Mesenchymal stem cell (in vitro differentiated cells and primary cell): ENCODE measurements around the gene ALDH1L1. TPM values are rescaled to one million over a fixed set of nuclear protein-coding genes. Genes with fewer than 3 reads are reported as not detected.

Experiments
- DNase-seq: peaks from one replicate; pipeline ENCODE4 v3.0.0-alpha.2; 2013
- H2AFZ ChIP-seq: one replicate; pipeline ENCODE4 v1.6.1; 2013; ENCODE audit warnings: low read depth, mild to moderate bottlenecking, control low read depth, inconsistent platforms, low read length, moderate library complexity
- H2AK5ac ChIP-seq: 2 replicates; pipeline ENCODE4 v1.6.1; 2013; ENCODE audit warnings: low read length, moderate library complexity, mild to moderate bottlenecking, inconsistent platforms; ENCODE audit not compliant: severe bottlenecking
- H2BK120ac ChIP-seq: one replicate; pipeline ENCODE4 v1.6.1; 2013; ENCODE audit warnings: low read depth, mild to moderate bottlenecking, inconsistent platforms, low read length, moderate library complexity
- H2BK12ac ChIP-seq, 2 experiments: one replicate each; pipeline ENCODE4 v1.6.1; 2013; ENCODE audit warnings: inconsistent platforms in 2 of 2, low read length in 2 of 2, mild to moderate bottlenecking in 2 of 2, moderate library complexity in 2 of 2, control low read depth in 1 of 2
- H2BK15ac ChIP-seq: one replicate; pipeline ENCODE4 v1.6.1; 2013; ENCODE audit warnings: mild to moderate bottlenecking, low read depth, inconsistent platforms; ENCODE audit not compliant: poor library complexity, severe bottlenecking
- H2BK5ac ChIP-seq: 2 replicates; pipeline ENCODE4 v1.6.1; 2013; ENCODE audit warnings: low read depth, mild to moderate bottlenecking, low read length, control low read depth, inconsistent platforms; ENCODE audit not compliant: poor library complexity, severe bottlenecking
- H3K14ac ChIP-seq, 2 experiments: one replicate each; pipeline ENCODE4 v1.6.1; 2013; ENCODE audit warnings: inconsistent platforms in 2 of 2, low read length in 2 of 2, control low read depth in 1 of 2, mild to moderate bottlenecking in 1 of 2, moderate library complexity in 1 of 2
- H3K18ac ChIP-seq, 2 experiments: one replicate each; pipeline ENCODE4 v1.6.1; 2013; ENCODE audit warnings: inconsistent platforms in 2 of 2, low read length in 2 of 2, control low read depth in 1 of 2, low read depth in 1 of 2, mild to moderate bottlenecking in 1 of 2
- H3K23ac ChIP-seq, 2 experiments: one replicate each; pipeline ENCODE4 v1.6.1; 2013; ENCODE audit warnings: inconsistent platforms in 2 of 2, low read length in 2 of 2, mild to moderate bottlenecking in 2 of 2, moderate library complexity in 2 of 2, control low read depth in 1 of 2
- H3K27ac ChIP-seq: 2 replicates; pipeline ENCODE4 v1.5.1; 2013; ENCODE audit warnings: mild to moderate bottlenecking, moderate library complexity, low read length, control low read depth, inconsistent platforms; ENCODE audit not compliant: poor library complexity, severe bottlenecking
- H3K27me3 ChIP-seq, 2 experiments: 2 replicates each; pipeline versions ENCODE4 v1.6.1 to v1.7.0; 2013; ENCODE audit warnings: low read length in 2 of 2, mild to moderate bottlenecking in 2 of 2, moderate library complexity in 2 of 2, control low read depth in 1 of 2, inconsistent platforms in 1 of 2; ENCODE audit not compliant: control insufficient read depth in 1 of 2, insufficient read depth in 1 of 2
- H3K36me3 ChIP-seq, 2 experiments: 2 replicates each; pipeline versions ENCODE4 v1.6.1 to v1.7.0; 2013; ENCODE audit warnings: low read length in 2 of 2, control low read depth in 1 of 2, inconsistent platforms in 1 of 2, low read depth in 1 of 2, mild to moderate bottlenecking in 1 of 2; ENCODE audit not compliant: insufficient read depth in 2 of 2, control insufficient read depth in 1 of 2
- H3K4ac ChIP-seq, 2 experiments: one replicate each; pipeline ENCODE4 v1.6.1; 2013; ENCODE audit warnings: inconsistent platforms in 2 of 2, low read length in 2 of 2, mild to moderate bottlenecking in 2 of 2, moderate library complexity in 2 of 2, control low read depth in 1 of 2, low read depth in 1 of 2
- H3K4me1 ChIP-seq: 2 replicates; pipeline ENCODE4 v1.6.1; 2013; ENCODE audit warnings: low read depth, low read length, control low read depth; ENCODE audit not compliant: control insufficient read depth, insufficient read depth
- H3K4me2 ChIP-seq: 2 replicates; pipeline ENCODE4 v1.6.1; 2013; ENCODE audit warnings: low read length, mild to moderate bottlenecking, inconsistent platforms; ENCODE audit not compliant: poor library complexity, severe bottlenecking
- H3K4me3 ChIP-seq, 2 experiments: 2 replicates each; pipeline versions ENCODE4 v1.5.1 to v1.7.0; 2013; ENCODE audit warnings: low read length in 2 of 2, mild to moderate bottlenecking in 2 of 2, control low read depth in 1 of 2, low read depth in 1 of 2; ENCODE audit not compliant: insufficient read depth in 1 of 2
- H3K79me1 ChIP-seq: replicated peaks from 2 replicates; pipeline ENCODE4 v1.6.1; 2013; ENCODE audit warnings: mild to moderate bottlenecking, control low read depth, low read length, inconsistent platforms; ENCODE audit not compliant: poor library complexity, severe bottlenecking
- H3K9ac ChIP-seq: 2 replicates; pipeline ENCODE4 v1.7.0; 2013; ENCODE audit warnings: mild to moderate bottlenecking, low read length, moderate library complexity
- H3K9me3 ChIP-seq: 2 replicates; pipeline ENCODE4 v1.7.0; 2013; ENCODE audit warnings: mild to moderate bottlenecking, low read length; ENCODE audit not compliant: control insufficient read depth
- H4K8ac ChIP-seq: one replicate; pipeline ENCODE4 v1.6.1; 2013; ENCODE audit warnings: inconsistent platforms, mild to moderate bottlenecking, low read length, moderate library complexity
- H4K91ac ChIP-seq: one replicate; pipeline ENCODE4 v1.6.1; 2013; ENCODE audit warnings: mild to moderate bottlenecking, low read length, inconsistent platforms
- WGBS: methylation state at CpG from one replicate; pipeline ENCODE4 v1.1.7; 2013; ENCODE audit warnings: mixed read lengths; 5-methylcytosine and 5-hydroxymethylcytosine counted together
- polyA plus RNA-seq, 2 experiments: library from polyadenylated mRNA; stranded (reverse); fragments of 200-250 nt; gene quantifications; one replicate each; pipeline ENCODE4 v1.2.3, GENCODE V29; 2013

The ALDH1L1 gene
- 0.08 TPM for polyA plus RNA-seq (2013, experiment 1 of 2)
- polyA plus RNA-seq (2013, experiment 2 of 2), result not detected

DNA sequence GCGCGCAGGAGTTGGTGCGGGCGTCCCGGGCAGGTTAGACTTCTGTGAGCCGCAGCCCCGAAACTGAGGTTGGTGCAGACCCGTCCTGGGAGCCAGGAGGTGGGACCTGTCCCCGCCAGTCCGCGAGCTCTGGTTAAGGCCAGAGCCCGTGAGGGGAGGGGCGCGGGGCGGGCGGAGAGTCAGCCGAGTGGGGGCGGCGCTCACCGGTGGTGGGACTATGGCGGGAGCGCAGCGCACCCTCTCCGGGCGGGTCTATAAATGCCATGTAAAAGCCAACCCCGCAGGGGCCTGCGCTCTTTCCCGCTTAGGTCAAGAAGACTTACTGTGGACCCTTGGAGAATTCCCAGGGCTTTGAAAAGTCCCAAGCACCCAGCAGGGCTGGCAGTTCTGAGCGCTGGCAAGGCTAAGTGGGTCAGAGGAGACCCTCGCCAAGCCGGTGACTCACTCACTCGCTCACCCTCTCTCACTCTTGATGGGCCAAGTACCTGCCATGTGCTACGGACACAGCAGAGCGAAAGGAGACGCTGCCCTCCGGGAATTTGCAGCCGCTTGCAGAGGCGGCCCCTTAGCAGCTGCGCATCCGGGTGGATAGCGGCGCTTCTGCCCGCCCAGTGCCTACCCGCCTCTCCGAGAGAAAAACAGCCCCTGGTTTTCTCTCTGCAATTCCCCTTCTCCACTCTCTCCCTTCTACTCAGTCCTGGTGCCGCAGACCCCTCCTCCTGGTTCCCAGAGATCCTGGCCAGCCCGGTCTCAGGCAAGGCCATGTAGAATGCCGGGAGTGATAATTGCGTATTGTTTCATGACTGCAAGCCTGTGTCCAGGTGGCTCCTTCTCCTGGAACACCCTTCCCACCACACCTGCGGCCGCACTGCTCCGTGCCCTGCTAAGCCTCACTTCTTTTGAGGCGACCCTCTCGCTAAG, at the start of gene ALDH1L1:
Gene ALDH1L1 (minus strand): TSS at position 110 of the 921 bp plus-strand sequence. CDS start 19,607 bp downstream, outside the sequence.
- no peaks in the 10 kb centered on the region for H3K9me3 ChIP-seq
- H3K9ac ChIP-seq, result no peak within 1 kb of the TSS
- H2BK12ac ChIP-seq, result no peak within 1 kb of the TSS
- H3K4me1 ChIP-seq, result peaks cover 13% of the 10 kb centered on the region
- H2BK120ac ChIP-seq, result no peak within 1 kb of the TSS
- H3K36me3 ChIP-seq, result no peaks in the 10 kb centered on the region
- peaks cover 52 to 62% of the 10 kb centered on the region in 2 experiments for H3K27me3 ChIP-seq
- no peak within 1 kb of the TSS for H2BK15ac ChIP-seq
- DNase-seq, result peak; percentile 17
- no peaks in the 10 kb centered on the region for H3K79me1 ChIP-seq
- no peak within 1 kb of the TSS for H3K14ac ChIP-seq
- H3K4ac ChIP-seq, result no peak within 1 kb of the TSS
- H3K4me2 ChIP-seq, result peak within 1 kb of the TSS; percentile 90
- no peak within 1 kb of the TSS for H3K23ac ChIP-seq
- no peak within 1 kb of the TSS for H3K18ac ChIP-seq
- H2AK5ac ChIP-seq, result no peak within 1 kb of the TSS
- no peak within 1 kb of the TSS for H4K8ac ChIP-seq
- H3K4me3 ChIP-seq, result peak within 1 kb of the TSS; percentile 46 to 68
- WGBS, result 12% methylated on average over 54 of the region's 54 CpGs
- no peak within 1 kb of the TSS for H2BK5ac ChIP-seq
- H3K27ac ChIP-seq, result no peak within 1 kb of the TSS
- no peak within 1 kb of the TSS for H4K91ac ChIP-seq
- no peak within 1 kb of the TSS for H2AFZ ChIP-seq

DNA sequence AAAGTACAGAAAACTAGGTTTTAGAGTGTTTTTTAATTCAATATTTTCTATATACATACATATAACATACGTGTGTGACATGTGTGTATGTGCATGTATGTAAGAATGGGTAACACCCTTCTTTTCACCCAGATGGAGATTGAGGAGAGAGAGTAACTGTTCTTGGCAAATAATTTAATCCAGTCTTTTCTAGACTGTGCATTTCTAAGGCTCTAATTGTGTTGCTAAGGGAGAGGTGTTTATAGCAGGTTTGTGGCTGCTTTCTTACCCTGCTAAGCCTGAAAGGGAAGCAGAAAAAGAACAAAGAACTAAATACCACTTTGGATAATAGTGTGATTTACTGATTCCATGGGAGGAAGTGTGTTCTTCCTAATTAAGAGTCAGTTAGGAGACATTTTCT, 46.0 kb upstream of the ALDH1L1 start:
- no peak overlapping the region for H3K27ac ChIP-seq
- peaks cover 10 to 17% of the 10 kb centered on the region in 2 experiments for H3K27me3 ChIP-seq
- H2BK120ac ChIP-seq, result no peak overlapping the region
- no peak overlapping the region for H2BK12ac ChIP-seq
- no peaks in the 10 kb centered on the region for H3K79me1 ChIP-seq
- WGBS, result 100% methylated on average over 1 of the region's 1 CpG
- no peak overlapping the region for H3K18ac ChIP-seq
- no peak overlapping the region for H3K4me2 ChIP-seq
- H3K14ac ChIP-seq, result no peak overlapping the region
- H3K4me3 ChIP-seq, result no peak overlapping the region
- H3K36me3 ChIP-seq, result no peaks in the 10 kb centered on the region
- no peak overlapping the region for H2AFZ ChIP-seq
- no peak overlapping the region for H2BK5ac ChIP-seq
- H4K8ac ChIP-seq, result no peak overlapping the region
- H4K91ac ChIP-seq, result no peak overlapping the region
- no peak for DNase-seq
- H3K9ac ChIP-seq, result no peak overlapping the region
- H2BK15ac ChIP-seq, result no peak overlapping the region
- H3K4ac ChIP-seq, result no peak overlapping the region
- no peak overlapping the region for H2AK5ac ChIP-seq
- peaks cover 19% of the 10 kb centered on the region for H3K9me3 ChIP-seq
- H3K23ac ChIP-seq, result no peak overlapping the region
- H3K4me1 ChIP-seq, result no peaks in the 10 kb centered on the region

DNA sequence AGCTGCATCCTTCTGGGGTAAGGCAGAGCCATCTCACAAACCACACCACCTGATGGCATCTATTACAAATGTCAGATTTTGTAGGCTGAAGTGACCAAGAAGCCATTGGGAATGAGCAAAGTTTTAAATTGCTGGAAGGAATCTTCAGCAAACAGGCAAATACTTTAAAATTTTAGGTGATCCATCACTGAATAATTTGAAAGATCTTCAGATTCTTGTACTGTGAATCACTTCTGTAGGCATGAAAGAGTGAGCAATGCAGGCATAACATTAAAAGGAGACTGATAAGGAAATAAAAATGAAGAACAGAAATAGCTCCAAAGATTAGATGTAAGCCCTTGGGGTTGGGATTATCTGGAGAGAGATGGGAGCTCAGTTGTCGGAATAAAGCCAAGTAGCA, 36.0 kb upstream of the ALDH1L1 start:
- no peaks in the 10 kb centered on the region for H3K79me1 ChIP-seq
- H3K9ac ChIP-seq, result no peak overlapping the region
- H2BK5ac ChIP-seq, result no peak overlapping the region
- H3K9me3 ChIP-seq, result peaks cover 7% of the 10 kb centered on the region
- no peak overlapping the region for H4K8ac ChIP-seq
- H3K18ac ChIP-seq, result no peak overlapping the region
- no peak overlapping the region for H2AFZ ChIP-seq
- H2BK120ac ChIP-seq, result no peak overlapping the region
- no peak overlapping the region for H2BK12ac ChIP-seq
- H3K27me3 ChIP-seq, result peaks cover 0 to 24% of the 10 kb centered on the region in 2 experiments
- no peaks in the 10 kb centered on the region for H3K36me3 ChIP-seq
- H3K4ac ChIP-seq, result no peak overlapping the region
- DNase-seq, result no peak
- peaks cover 10% of the 10 kb centered on the region for H3K4me1 ChIP-seq
- no peak overlapping the region for H3K27ac ChIP-seq
- WGBS, result no CpG with 5 or more reads among the region's 1 CpG
- H3K4me2 ChIP-seq, result no peak overlapping the region
- no peak overlapping the region for H3K14ac ChIP-seq
- H3K23ac ChIP-seq, result no peak overlapping the region
- H4K91ac ChIP-seq, result no peak overlapping the region
- H2AK5ac ChIP-seq, result no peak overlapping the region
- H3K4me3 ChIP-seq, result no peak overlapping the region
- no peak overlapping the region for H2BK15ac ChIP-seq

DNA sequence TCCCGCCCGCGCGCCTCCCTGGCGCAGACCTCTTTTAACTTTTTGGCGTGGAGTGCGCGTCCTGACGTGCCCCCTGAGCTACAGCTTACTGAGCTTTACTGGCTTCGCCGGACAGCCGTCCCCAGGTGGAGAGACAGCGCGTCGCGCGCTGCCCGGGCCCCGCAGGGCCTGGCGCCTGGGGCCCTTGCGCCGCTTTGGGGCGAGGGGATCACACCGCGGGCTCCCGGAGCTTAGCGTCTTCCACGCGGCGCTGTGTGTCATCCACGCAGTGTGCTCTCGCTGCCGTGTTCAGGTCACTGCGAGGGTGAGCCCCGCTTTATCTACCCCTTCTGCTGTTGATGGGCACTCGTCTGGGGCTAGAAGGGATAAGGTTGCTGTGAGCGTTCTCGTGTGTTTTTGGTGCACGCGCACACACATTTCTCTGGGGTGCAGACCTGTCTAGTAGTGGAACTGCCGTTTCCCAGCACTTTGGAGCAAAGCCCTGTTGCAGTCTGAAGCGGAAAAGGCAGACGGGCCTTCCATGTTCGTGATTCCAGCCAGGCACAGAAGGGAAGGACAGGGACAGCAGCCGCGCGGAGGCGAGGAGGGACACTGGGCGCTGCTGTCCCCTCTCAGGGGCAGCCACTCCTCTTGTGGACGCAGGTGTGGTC, 33.1 kb upstream of the ALDH1L1 start:
- peak overlapping the region; percentile 83 for H3K4me2 ChIP-seq
- H2AFZ ChIP-seq, result peak overlapping the region; percentile 6
- H3K9ac ChIP-seq, result peak overlapping the region; percentile 79
- peaks cover 14% of the 10 kb centered on the region for H3K4me1 ChIP-seq
- H2BK12ac ChIP-seq, result no peak overlapping the region
- H2BK15ac ChIP-seq, result peak overlapping the region; percentile 73
- H2BK120ac ChIP-seq, result peak overlapping the region; percentile 45
- no peak overlapping the region for H2AK5ac ChIP-seq
- 24% methylated on average over 48 of the region's 50 CpGs for WGBS
- peaks cover 0 to 32% of the 10 kb centered on the region in 2 experiments for H3K27me3 ChIP-seq
- no peak overlapping the region for H3K23ac ChIP-seq
- H4K8ac ChIP-seq, result peak overlapping the region; percentile 79
- H3K18ac ChIP-seq, result peak overlapping the region in 1 of 2 experiments; percentile 26
- no peaks in the 10 kb centered on the region for H3K79me1 ChIP-seq
- no peaks in the 10 kb centered on the region for H3K36me3 ChIP-seq
- peak overlapping the region in 1 of 2 experiments; percentile 3 for H3K14ac ChIP-seq
- peak overlapping the region; percentile 53 to 71 for H3K4me3 ChIP-seq
- no peak overlapping the region for H4K91ac ChIP-seq
- no peaks in the 10 kb centered on the region for H3K9me3 ChIP-seq
- no peak overlapping the region for H3K4ac ChIP-seq
- no peak overlapping the region for H2BK5ac ChIP-seq
- H3K27ac ChIP-seq, result no peak overlapping the region
- DNase-seq, result peak; percentile 5
